ENCODE data around the gene SORL1. TPM values are rescaled to one million over a fixed set of nuclear protein-coding genes. Genes with fewer than 3 reads are reported as not detected.

Gene SORL1
- total RNA-seq, 1 experiment from 2014 or later, result 4.9 TPM

DNA sequence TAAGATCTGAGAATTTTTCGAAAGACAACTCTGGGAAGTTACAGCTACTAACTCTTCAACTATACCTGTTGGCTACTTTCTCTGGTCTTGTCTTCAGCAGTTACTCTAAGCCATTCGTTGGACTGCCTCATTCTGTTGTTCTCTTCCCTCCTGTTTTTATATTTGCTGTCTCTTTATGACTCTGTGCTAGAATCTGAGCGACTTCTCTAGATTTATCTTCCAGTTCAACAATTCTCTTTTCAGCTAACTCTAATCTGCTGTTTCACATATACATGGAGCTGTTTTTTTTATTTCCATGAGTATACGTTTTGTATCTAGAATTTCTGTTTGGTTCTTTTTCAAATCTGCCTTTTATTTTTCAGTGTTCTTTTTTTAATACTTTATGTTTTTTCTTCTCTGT is 128.0 kb downstream of the SORL1 start:
- no peaks in the 10 kb centered on the region for H3K9me2 ChIP-seq (ENCODE audit: insufficient read depth)
- H3F3A ChIP-seq (ENCODE audit: insufficient read depth, low read depth), result no peaks in the 10 kb centered on the region
- H3K36me3 ChIP-seq (ENCODE audit: low read depth), result no peaks in the 10 kb centered on the region
- TF ChIP-seq, protein P1, sequence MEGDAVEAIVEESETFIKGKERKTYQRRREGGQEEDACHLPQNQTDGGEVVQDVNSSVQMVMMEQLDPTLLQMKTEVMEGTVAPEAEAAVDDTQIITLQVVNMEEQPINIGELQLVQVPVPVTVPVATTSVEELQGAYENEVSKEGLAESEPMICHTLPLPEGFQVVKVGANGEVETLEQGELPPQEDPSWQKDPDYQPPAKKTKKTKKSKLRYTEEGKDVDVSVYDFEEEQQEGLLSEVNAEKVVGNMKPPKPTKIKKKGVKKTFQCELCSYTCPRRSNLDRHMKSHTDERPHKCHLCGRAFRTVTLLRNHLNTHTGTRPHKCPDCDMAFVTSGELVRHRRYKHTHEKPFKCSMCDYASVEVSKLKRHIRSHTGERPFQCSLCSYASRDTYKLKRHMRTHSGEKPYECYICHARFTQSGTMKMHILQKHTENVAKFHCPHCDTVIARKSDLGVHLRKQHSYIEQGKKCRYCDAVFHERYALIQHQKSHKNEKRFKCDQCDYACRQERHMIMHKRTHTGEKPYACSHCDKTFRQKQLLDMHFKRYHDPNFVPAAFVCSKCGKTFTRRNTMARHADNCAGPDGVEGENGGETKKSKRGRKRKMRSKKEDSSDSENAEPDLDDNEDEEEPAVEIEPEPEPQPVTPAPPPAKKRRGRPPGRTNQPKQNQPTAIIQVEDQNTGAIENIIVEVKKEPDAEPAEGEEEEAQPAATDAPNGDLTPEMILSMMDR (conservative IDR thresholded peaks at IDR 0.05), result no peak
- no peak for TF ChIP-seq EZH2 (IDR thresholded peaks at IDR 0.05; ENCODE audit: low read depth)
- intact Hi-C loops (cut with micrococcal nuclease; ENCODE audit: unreplicated experiment), result no loop called here
- H3K27me3 ChIP-seq (ENCODE audit: insufficient read depth, low read depth), result peaks cover 73% of the 10 kb centered on the region
- H3K27ac ChIP-seq, result no peak overlapping the region
- no peaks in the 10 kb centered on the region; the same call in 1 of the 2 replicates for H3K9me3 ChIP-seq (ENCODE audit: insufficient read depth, low read depth)
- H3K4me1 ChIP-seq (replicated peaks; ENCODE audit: insufficient read depth), result no peaks in the 10 kb centered on the region
- DNase-seq, result no peak
- POLR2A ChIA-PET (ENCODE audit: unreplicated experiment), result no interaction called here
- CTCF ChIA-PET, result no interaction called here
- no peaks in the 10 kb centered on the region for H3K79me2 ChIP-seq (ENCODE audit: low read depth)
- H3K4me2 ChIP-seq, result no peak overlapping the region
- H2AFZ ChIP-seq, result no peak overlapping the region
- BruUV-seq (replicated peaks), result no TSS peak
- H4K20me1 ChIP-seq (ENCODE audit: insufficient read depth), result no peaks in the 10 kb centered on the region
- no peak overlapping the region for H3K4me3 ChIP-seq

DNA sequence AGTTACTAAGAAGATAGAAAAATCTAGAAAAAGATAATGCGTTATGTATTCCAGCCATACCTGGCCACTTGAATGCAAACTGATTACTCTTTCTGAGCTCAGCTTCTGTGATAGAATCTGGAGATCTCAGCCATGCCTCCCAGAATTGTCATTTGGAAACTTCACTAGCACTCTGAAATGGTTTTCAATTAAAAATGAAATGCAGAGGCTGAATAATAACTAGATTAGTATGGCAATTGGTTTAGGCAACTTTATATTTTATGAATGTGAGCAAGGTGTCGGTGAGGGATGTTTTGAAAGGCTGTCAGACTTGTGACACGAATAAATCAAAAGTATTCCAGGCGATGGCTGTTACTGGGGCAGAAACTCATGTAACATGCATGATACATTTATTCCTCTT is 129.5 kb downstream of the SORL1 start:
- no peak overlapping the region for H3K27ac ChIP-seq
- H2AFZ ChIP-seq, result no peak overlapping the region
- H3K4me1 ChIP-seq (replicated peaks; ENCODE audit: insufficient read depth), result no peaks in the 10 kb centered on the region
- BruUV-seq (replicated peaks), result no TSS peak
- H3K9me3 ChIP-seq (ENCODE audit: insufficient read depth, low read depth), result no peaks in the 10 kb centered on the region; the same call in 1 of the 2 replicates
- TF ChIP-seq, protein P1 (conservative IDR thresholded peaks at IDR 0.05), result no peak
- no peak for TF ChIP-seq EZH2 (IDR thresholded peaks at IDR 0.05; ENCODE audit: low read depth)
- intact Hi-C loops (cut with micrococcal nuclease; ENCODE audit: unreplicated experiment), result no loop called here
- POLR2A ChIA-PET (ENCODE audit: unreplicated experiment), result no interaction called here
- H4K20me1 ChIP-seq (ENCODE audit: insufficient read depth), result no peaks in the 10 kb centered on the region
- peaks cover 66% of the 10 kb centered on the region for H3K27me3 ChIP-seq (ENCODE audit: insufficient read depth, low read depth)
- CTCF ChIA-PET, result no interaction called here
- H3F3A ChIP-seq (ENCODE audit: insufficient read depth, low read depth), result no peaks in the 10 kb centered on the region
- no peaks in the 10 kb centered on the region for H3K79me2 ChIP-seq (ENCODE audit: low read depth)
- H3K4me3 ChIP-seq, result no peak overlapping the region
- DNase-seq, result no peak
- no peak overlapping the region for H3K4me2 ChIP-seq
- H3K36me3 ChIP-seq (ENCODE audit: low read depth), result no peaks in the 10 kb centered on the region
- no peaks in the 10 kb centered on the region for H3K9me2 ChIP-seq (ENCODE audit: insufficient read depth)

DNA sequence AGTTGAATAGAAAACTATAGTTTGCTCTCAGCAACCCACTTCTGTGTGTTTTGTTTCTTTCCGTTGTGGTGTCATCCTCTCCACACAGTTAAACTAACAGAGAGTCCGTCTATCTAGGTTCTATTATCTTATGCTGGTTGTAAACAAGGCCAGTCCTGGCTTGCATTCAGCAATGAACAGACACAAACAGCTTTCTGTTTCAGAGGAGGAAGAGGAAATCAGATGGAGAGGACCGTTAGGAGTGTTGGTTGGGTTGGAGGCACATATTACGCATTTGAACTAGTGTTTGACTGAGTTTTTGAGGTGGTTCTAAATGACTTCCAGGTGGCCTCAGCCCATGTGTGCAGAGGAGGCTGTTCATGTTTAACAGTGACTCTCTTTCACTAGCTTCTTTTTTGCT is 130.2 kb downstream of the SORL1 start:
- no peaks in the 10 kb centered on the region for H3K79me2 ChIP-seq (ENCODE audit: low read depth)
- no peaks in the 10 kb centered on the region for H4K20me1 ChIP-seq (ENCODE audit: insufficient read depth)
- no peaks in the 10 kb centered on the region for H3K36me3 ChIP-seq (ENCODE audit: low read depth)
- H3F3A ChIP-seq (ENCODE audit: insufficient read depth, low read depth), result no peaks in the 10 kb centered on the region
- no peak overlapping the region for H3K4me2 ChIP-seq
- intact Hi-C loops (cut with micrococcal nuclease; ENCODE audit: unreplicated experiment), result no loop called here
- ChIA-PET POLR2A (ENCODE audit: unreplicated experiment) (no interaction called here), CTCF (no interaction called here)
- no peak overlapping the region for H3K27ac ChIP-seq
- H3K4me3 ChIP-seq, result no peak overlapping the region
- no TSS peak for BruUV-seq (replicated peaks)
- H3K9me2 ChIP-seq (ENCODE audit: insufficient read depth), result no peaks in the 10 kb centered on the region
- DNase-seq, result no peak
- no peak overlapping the region for H2AFZ ChIP-seq
- H3K9me3 ChIP-seq (ENCODE audit: insufficient read depth, low read depth), result no peaks in the 10 kb centered on the region; the same call in 1 of the 2 replicates
- no peaks in the 10 kb centered on the region for H3K4me1 ChIP-seq (replicated peaks; ENCODE audit: insufficient read depth)
- TF ChIP-seq, protein P1 (conservative IDR thresholded peaks at IDR 0.05), result no peak
- H3K27me3 ChIP-seq (ENCODE audit: insufficient read depth, low read depth), result peaks cover 59% of the 10 kb centered on the region
